ENCODE data around the gene BOD1L1.

- no peak for TF ChIP-seq CTCF (IDR thresholded peaks at IDR 0.05)
- no peak for TF ChIP-seq POLR2A (IDR thresholded peaks at IDR 0.05)
Measured at GRCh38 chr4:13558881-13559280, 68.6 kb downstream of the BOD1L1 start.

Measured in transverse colon (tissue), 3 donors.